Measurements from ENCODE around the gene ZC3H12C. TPM values are rescaled to one million over a fixed set of nuclear protein-coding genes. Genes with fewer than 3 reads are reported as not detected.

ZC3H12C gene
- total and polyA plus RNA-seq, 2 of the 13 experiments (the other 11 are each of a cell fraction or from before 2014, with no cell fraction given), result 2.4 to 5.7 TPM

DNA sequence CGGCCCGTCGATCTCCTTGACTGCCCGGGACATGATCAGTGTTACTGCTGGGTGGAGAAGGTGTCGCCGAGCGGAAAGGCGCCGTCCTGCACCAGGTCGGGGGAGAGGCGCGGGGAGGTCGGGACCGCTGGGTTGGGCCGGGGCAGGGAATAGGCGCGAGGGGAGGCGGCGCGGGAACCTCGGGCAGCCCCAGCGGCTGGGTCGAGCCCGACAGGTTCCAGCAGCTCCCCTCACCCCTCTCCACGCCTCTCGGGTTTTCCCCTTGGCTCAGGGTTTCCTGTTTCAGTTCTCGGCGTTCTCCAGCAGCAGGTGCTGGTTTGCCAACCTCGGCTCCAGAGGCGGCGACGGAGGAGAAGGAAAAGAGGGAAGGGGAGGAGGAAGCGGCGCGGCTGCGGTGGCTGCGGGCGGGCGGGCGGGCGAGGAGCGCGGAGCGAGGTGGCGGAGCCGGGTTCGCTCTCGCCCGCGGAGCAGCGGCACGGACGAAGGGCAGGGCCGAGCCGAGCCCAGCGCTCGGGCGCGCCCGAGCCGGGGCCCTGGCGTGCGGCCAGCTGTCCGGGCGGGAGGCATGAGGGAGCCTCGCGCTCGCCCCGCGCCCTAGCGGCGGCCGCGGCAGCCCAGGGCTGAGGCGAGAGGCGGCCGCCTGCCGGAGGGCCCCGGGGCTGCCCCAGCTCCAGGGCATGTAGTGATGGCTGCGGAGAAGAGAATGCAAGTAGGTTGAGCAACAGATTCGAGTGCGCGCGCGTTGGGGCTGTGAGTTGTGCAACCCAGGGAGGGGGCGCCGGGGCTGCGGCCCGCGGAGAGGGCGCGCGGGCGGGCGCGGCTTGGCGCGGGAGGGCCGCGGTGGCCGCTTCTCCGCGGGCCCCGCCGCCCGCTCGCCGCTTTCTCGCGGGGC, at the start of gene ZC3H12C (continued):
- TF ChIP-seq, protein P1, sequence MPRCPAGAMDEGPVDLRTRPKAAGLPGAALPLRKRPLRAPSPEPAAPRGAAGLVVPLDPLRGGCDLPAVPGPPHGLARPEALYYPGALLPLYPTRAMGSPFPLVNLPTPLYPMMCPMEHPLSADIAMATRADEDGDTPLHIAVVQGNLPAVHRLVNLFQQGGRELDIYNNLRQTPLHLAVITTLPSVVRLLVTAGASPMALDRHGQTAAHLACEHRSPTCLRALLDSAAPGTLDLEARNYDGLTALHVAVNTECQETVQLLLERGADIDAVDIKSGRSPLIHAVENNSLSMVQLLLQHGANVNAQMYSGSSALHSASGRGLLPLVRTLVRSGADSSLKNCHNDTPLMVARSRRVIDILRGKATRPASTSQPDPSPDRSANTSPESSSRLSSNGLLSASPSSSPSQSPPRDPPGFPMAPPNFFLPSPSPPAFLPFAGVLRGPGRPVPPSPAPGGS (CRISPR knock-in tag; IDR thresholded peaks at IDR 0.05), result peak; percentile 81; the same call in 1 of the 2 replicates
- TF ChIP-seq CEBPG (CRISPR knock-in tag; IDR thresholded peaks at IDR 0.05) (peak; percentile 89), RAD21 (CRISPR knock-in tag; IDR thresholded peaks at IDR 0.05) (peak; percentile 65), MYC (CRISPR knock-in tag; IDR thresholded peaks at IDR 0.05; ENCODE audit: borderline replicate concordance) (0 out of 2 replicates have a peak, but pooled peaks have one; percentile 18), ZNF460 (CRISPR knock-in tag; IDR thresholded peaks at IDR 0.05; ENCODE audit: borderline replicate concordance) (no peak), ZNF501 (CRISPR knock-in tag; IDR thresholded peaks at IDR 0.05) (peak; percentile 60; the same call in 1 of the 2 replicates), ELF3 (CRISPR knock-in tag; IDR thresholded peaks at IDR 0.05) (peak; percentile 16; the same call in 1 of the 2 replicates), TFE3 (CRISPR knock-in tag; IDR thresholded peaks at IDR 0.05) (0 out of 2 replicates have a peak, but pooled peaks have one; percentile 20), RFXAP (CRISPR knock-in tag; IDR thresholded peaks at IDR 0.05; ENCODE audit: borderline replicate concordance) (0 out of 2 replicates have a peak, but pooled peaks have one; percentile 20), POLR2G (IDR thresholded peaks at IDR 0.05; ENCODE audit: low read depth, low read length) (peak; percentile 67), CCAR2 (optimal IDR thresholded peaks at IDR 0.05; ENCODE audit: low read depth, low read length) (no peak), GATAD1 (CRISPR knock-in tag; IDR thresholded peaks at IDR 0.05) (0 out of 2 replicates have a peak, but pooled peaks have one; percentile 7), MIXL1 (CRISPR knock-in tag; IDR thresholded peaks at IDR 0.05) (no peak), ARID5B (CRISPR knock-in tag; IDR thresholded peaks at IDR 0.05) (peak; percentile 25; the same call in 1 of the 2 replicates), ZSCAN20 (CRISPR knock-in tag; IDR thresholded peaks at IDR 0.05; ENCODE audit: borderline replicate concordance) (0 out of 2 replicates have a peak, but pooled peaks have one; percentile 6), FOXK1 (CRISPR knock-in tag; IDR thresholded peaks at IDR 0.05; ENCODE audit: borderline replicate concordance, low read depth) (0 out of 2 replicates have a peak, but pooled peaks have one; percentile 31)
- TF ChIP-seq, protein P2, sequence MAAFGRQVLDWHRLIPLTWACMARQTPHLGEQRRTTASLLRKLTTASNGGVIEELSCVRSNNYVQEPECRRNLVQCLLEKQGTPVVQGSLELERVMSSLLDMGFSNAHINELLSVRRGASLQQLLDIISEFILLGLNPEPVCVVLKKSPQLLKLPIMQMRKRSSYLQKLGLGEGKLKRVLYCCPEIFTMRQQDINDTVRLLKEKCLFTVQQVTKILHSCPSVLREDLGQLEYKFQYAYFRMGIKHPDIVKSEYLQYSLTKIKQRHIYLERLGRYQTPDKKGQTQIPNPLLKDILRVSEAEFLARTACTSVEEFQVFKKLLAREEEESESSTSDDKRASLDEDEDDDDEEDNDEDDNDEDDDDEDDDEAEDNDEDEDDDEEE (CRISPR knock-in tag; IDR thresholded peaks at IDR 0.05), result no peak
